ENCODE data around the gene PDZD7.

GRCh38 chr10:101056365-101057151, 25.6 kb upstream of the PDZD7 start:
- no peak for TF ChIP-seq POLR2AphosphoS5 (IDR thresholded peaks at IDR 0.05; ENCODE audit: low read depth, low read length)
- TF ChIP-seq, protein P1, sequence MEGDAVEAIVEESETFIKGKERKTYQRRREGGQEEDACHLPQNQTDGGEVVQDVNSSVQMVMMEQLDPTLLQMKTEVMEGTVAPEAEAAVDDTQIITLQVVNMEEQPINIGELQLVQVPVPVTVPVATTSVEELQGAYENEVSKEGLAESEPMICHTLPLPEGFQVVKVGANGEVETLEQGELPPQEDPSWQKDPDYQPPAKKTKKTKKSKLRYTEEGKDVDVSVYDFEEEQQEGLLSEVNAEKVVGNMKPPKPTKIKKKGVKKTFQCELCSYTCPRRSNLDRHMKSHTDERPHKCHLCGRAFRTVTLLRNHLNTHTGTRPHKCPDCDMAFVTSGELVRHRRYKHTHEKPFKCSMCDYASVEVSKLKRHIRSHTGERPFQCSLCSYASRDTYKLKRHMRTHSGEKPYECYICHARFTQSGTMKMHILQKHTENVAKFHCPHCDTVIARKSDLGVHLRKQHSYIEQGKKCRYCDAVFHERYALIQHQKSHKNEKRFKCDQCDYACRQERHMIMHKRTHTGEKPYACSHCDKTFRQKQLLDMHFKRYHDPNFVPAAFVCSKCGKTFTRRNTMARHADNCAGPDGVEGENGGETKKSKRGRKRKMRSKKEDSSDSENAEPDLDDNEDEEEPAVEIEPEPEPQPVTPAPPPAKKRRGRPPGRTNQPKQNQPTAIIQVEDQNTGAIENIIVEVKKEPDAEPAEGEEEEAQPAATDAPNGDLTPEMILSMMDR (IDR thresholded peaks at IDR 0.05 in 2 of 3, conservative IDR thresholded peaks at IDR 0.05 in 1 of 3; ENCODE audit: borderline replicate concordance in 1 of 3, insufficient read depth in 1 of 3, low read depth in 2 of 3, low read length in 2 of 3) = no peak
- TF ChIP-seq EZH2 (IDR thresholded peaks at IDR 0.05) = no peak
- TF ChIP-seq ZFX (IDR thresholded peaks at IDR 0.05) = no peak
- no peak for TF ChIP-seq POLR2A (IDR thresholded peaks at IDR 0.05; ENCODE audit: borderline replicate concordance, extremely low read depth, insufficient read depth, insufficient read length)
- no peak for TF ChIP-seq TCF7L2 (IDR thresholded peaks at IDR 0.05; ENCODE audit: borderline replicate concordance, extremely low read depth, insufficient read depth, insufficient read length)
- no peak for TF ChIP-seq SRF (IDR thresholded peaks at IDR 0.05; ENCODE audit: low read depth)
- no peak for TF ChIP-seq MAX (IDR thresholded peaks at IDR 0.05)
- no peak for TF ChIP-seq EZH2phosphoT487 (IDR thresholded peaks at IDR 0.05; ENCODE audit: borderline replicate concordance)
- no peak for TF ChIP-seq RAD21 (IDR thresholded peaks at IDR 0.05; ENCODE audit: low read depth)
- no peak for TF ChIP-seq ZNF274 (IDR thresholded peaks at IDR 0.05; ENCODE audit: low read depth, low read length)
- TF ChIP-seq, protein P2, sequence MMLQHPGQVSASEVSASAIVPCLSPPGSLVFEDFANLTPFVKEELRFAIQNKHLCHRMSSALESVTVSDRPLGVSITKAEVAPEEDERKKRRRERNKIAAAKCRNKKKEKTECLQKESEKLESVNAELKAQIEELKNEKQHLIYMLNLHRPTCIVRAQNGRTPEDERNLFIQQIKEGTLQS (IDR thresholded peaks at IDR 0.05) = no peak
